Glomerular endothelial cell (primary cell): ENCODE measurements around the gene HECW1. TPM values are rescaled to one million over a fixed set of nuclear protein-coding genes. Genes with fewer than 3 reads are reported as not detected.
"Not testable (repeated sequence)": the region's sequence is repeated elsewhere in the genome, so short reads cannot be mapped to it uniquely, and the experiment has no call there.

ENCODE experiments used
- DNase-seq: peaks from one replicate; pipeline ENCODE4 v3.0.0-alpha.2; 2011; ENCODE audit warnings: low read depth, low spot score; ENCODE audit errors: extremely low read depth
- total RNA-seq: library from RNA; depleted of rRNA; stranded (reverse); fragments of >200 nt; gene quantifications from 2 replicates; pipeline ENCODE4 v1.2.3, GENCODE V29; 2015

Gene HECW1
- total RNA-seq, 1 donor from 2014 or later, result not detected

GRCh38 chr7:43302773-43303460 lies 190.5 kb downstream of the HECW1 start:
- no peak for DNase-seq

GRCh38 chr7:43303740-43304241 lies 191.3 kb downstream of the HECW1 start:
- no peak for DNase-seq

DNA sequence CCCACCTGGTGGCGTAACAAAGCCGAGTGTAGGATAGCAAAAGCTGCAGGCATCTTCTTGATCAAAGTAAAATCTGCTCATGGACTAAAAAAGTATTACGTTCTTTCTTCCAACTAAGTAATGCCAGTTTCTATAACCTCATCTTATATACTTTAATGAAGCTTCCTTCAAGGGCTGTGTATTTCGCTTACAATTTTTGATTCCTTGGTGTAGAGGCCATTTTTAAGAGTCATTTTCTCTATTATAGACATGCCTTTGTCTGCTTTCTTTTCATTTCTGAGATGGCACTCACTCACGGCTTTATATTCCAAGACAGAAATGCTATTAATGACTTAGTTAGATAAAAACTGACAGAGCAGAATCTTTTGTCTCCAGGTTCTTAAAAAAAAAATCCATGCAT lies 194.0 kb downstream of the HECW1 start:
- DNase-seq, result no peak

- no peak for DNase-seq
Observed at GRCh38 chr7:43307522-43307921, 195.1 kb downstream of the HECW1 start.

- DNase-seq, result no peak
Observed at GRCh38 chr7:43308913-43309705, 196.7 kb downstream of the HECW1 start.

DNA sequence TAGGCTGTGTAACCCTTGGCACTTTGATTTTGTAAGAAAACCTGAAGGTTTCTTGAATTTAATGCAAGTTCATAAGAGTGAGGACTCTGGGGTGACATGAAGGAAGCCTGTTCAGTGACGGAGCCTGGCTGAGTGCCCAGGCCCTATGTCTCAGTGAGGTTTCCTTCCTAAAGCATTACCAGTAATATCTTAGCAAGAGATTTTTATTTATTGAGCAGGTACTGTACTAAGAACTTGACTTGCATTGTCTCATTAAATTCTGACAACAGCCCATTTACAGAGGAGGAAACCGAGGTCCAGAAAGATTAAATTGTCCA lies 197.2 kb downstream of the HECW1 start:
- no peak for DNase-seq

DNA sequence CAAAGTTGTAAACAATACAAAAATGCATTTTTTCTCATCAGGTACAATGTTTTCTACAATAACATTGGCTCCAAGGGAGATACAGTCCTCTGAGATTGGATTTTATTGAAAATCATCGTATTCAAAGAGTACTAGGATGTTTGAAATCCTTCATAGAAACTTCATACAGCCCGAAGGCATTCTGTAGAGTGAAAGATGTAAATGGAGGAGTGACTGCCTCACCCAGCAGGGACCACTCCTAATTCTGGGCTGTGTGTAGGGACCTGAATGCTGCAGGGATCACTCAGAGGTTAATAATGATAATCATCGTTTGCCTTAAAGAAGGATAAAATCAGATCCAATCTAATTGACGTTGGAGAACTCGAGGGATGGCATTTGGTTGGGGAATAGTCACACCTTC lies 198.6 kb downstream of the HECW1 start:
- DNase-seq, result no peak

GRCh38 chr7:43311694-43312093 lies 199.2 kb downstream of the HECW1 start:
- DNase-seq, result no peak

DNA sequence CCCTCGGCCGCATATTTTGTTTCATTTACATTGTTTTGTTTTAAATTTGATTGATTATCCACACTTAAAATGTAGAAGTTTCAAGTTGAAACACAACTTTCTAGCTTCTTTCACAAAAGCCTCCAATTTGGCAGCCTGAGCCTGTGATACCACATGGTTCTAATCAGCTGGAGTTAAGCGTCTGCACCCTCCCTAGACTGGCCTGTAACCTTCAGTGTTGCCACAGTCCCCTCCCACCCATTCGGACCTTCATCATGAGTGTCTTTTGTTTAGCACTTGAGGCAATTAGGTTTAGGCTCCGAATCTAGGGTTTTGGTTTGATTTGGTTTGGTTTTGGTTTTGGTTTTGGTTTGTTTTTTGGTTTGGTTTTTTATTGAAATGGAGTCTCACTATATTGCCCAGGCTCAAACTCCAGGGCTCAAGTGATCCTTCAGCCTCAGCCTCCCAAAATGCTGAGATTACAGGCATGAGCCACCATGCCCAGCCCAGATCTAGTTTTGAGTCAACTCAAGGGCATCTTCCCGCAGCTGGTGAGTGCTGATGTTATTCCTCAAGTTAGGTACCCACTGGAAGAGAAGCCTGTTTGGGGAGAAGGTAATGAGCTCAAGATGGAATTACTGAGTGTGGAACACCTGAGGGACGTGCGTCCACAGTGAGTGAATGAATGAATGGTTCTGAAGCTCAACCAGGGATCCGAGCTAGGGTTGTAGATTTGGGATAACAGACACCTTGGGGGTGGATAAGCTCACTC lies 201.4 kb downstream of the HECW1 start:
- no peak for DNase-seq

DNA sequence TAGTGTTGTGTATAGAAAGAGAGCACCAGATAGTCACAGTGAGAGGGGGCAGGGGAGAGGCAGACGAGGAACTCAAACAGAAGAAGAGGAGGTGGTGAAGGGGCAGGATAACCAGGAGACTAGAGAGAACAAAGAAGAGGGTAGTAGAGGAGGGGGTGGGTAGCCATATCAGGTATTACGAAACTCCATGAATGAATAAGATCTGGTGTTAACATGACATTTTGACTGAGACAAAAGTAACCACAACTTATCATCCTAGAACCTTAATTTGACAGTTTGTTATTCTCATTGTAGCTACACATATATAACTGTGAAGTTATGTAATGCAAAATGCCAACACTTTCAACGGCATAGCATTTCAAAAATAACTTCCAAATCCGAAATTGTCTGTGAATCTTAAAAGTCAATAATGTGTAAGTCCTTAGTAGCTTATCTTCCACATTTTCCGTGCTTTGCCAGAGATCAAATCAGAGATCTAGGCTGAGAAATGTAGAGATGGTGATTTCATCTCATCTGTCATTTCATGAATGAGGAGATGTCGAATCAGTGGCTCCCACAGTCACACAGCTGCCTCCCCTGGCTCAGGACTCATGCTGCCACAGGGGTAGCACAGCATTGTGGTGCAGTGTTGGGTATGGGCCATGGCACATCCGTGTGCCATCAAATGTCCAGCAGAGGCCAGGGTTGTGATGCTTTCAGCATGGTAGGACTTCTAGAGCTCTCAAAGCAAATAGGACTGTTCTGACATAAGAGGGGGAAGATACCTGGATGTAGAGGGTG lies 202.1 kb downstream of the HECW1 start:
- no peak for DNase-seq

- DNase-seq, result no peak
Observed at GRCh38 chr7:43317075-43317474, 204.6 kb downstream of the HECW1 start.

DNA sequence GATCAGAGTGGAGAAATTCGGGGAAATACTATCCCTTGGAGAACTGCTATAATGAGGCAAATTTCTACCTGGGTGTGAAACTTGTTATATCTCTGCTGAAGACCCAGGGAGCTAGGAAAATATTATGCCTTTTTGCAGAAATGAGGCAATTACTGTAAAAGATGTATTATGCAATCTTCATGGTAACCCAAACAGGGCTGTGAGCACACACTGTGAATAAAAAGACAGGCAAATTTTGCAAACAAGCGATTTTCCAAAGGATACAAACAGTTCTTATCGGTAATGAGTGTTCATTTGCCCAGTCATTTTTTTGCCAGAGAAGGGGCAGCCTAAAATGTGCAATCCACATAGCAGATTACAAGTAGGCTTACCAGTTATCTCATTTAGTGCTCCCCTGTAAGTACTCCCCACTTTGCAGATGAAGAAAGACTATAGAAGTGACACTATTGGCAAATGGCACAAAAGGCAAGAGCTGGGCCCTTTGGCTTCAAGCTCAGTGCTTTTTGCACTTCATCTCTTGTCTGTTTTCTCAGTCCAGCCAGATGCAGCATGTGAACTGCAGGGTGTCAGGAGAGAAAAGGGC lies 205.8 kb downstream of the HECW1 start:
- DNase-seq, result no peak

DNA sequence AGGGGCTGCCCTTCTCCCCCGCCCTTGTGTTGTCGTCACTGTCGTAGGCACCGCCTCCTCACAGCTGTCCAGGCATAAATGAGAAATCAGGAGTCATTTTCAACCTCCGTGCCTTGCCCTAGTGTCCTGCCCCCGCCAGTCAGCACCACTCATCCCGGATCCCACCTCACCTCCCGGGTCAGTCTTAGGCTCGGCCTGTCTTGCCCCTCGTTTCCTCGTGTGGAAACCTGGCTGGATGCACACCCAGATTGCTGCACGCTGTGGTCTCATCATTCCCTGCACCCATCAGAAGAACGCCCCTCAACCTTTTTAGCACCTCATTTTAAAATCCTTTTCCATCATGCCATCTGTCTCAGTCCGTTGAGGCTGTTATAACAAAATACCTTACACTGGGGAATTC lies 213.1 kb downstream of the HECW1 start:
- DNase-seq, result no peak

DNA sequence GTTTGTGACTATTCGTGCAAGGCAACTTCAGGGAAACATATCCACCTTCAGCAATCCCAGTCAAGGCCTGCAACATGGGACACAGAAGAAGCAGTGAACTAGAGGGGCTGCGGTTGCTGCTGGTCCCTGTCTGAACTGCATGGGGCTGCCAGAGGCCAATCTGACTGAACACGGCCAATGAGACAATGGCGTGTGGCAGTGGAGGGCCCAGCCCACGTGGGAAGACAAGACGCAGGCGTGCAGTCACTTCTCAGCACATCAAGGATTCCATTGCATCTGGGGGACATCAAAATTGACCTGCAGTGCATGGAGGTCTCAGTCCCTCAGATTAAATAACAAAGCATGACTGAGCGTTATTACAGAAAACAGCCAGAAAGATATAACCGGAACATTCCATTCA lies 215.9 kb downstream of the HECW1 start:
- DNase-seq, result no peak

DNA sequence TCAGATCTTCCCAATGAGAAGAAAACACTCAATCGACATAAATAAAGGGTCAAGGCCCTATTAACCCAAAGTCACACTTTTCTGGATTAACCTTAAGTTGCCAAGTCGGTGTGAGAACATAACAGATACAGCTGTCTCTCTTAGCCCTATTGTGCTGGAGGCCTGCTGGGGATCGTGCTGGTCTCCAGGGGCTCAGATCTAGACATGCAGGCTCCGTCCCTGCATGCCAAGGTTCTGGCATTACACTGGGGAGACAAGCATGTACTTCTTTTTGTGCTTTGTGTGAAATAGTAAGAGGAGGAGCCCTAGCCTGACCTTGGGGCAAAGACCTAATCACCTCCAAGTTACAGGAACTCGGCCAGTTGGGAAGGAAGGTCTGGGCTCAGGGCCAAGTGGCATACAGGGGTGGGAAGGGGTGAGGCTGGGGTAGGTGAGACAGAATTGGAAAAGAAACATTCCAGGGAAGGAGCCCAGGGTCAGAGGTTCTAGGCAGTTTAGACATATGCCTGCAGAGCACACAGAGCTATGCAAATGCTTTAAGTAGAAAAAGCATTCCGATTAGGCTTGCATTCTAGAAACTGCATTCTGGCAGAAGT lies 216.4 kb downstream of the HECW1 start:
- no peak for DNase-seq

GRCh38 chr7:43332193-43332796 lies 219.8 kb downstream of the HECW1 start:
- DNase-seq, result no peak

GRCh38 chr7:43337191-43337590 lies 224.7 kb downstream of the HECW1 start:
- DNase-seq, result no peak

GRCh38 chr7:43337811-43338210 lies 225.4 kb downstream of the HECW1 start:
- DNase-seq, result no peak

GRCh38 chr7:43341132-43341531 lies 228.7 kb downstream of the HECW1 start:
- no peak for DNase-seq

DNA sequence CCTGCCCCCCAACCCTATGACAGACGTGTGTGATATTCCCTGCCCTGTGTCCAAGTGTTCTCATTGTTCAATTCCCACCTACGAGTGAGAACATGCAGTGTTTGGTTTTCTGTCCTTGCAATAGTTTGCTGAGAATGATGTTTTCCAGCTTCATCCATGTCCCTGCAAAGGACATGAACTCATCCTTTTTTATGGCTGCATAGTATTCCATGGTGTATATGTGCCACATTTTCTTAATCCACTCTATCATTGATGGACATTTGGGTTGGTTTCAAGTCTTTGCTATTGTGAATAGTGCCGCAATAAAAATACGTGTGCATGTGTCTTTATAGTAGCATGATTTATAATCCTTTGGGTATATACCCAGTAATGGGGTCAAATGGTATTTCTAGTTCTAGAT lies 231.0 kb downstream of the HECW1 start:
- not testable (repeated sequence) for DNase-seq
